ENCODE results near the gene JMJD8.

JMJD8 gene

DNA sequence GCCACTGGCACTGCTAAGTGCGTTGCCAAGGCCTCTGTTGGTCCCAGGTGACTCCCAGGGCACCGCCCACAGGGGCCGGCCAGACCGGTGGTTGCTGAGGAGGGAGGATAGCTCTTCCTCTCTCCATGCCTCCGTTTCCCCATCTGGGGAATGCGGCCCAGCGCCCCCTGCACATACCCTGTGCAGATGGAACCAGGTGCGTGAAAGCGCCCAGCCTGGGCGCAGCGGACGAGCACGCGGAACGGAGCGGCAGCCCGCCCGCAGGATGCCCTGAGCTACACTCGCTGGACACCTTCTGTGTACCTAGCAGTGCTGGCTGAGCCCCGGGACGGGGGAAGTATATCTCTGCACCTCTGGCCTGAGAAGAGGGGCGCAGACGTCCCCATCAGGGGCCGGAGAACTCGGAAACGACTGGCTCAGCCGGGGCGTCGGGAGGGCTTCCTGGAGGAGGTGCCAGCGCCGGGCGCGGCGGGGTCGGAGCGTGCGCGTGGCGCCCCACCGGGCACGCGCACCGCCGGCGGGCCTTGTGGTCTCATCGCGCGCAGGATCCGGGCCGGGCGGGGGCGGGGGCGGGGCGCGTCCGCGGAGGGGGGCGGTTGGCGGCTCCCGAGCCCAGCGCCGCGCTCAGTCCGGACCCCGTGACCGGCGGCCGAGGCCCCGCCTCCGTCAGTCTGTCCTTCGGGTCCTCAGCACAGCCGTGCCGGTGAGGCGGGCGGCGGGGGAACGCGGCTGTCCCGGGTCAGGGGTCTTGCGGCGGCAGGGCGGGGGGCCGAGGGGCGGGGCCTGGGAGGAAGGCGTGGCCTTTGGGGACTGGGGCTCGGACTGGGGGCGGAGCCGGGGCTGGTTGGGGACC is 42.5 kb upstream of the JMJD8 start, which contains the start of the genes CCDC78 and HAGHL:
CCDC78 (minus strand) TSS at position 6 of the 853 bp plus-strand sequence. CDS start 76 bp downstream, outside the sequence.
HAGHL (plus strand) TSS at position 669 of the 853 bp plus-strand sequence. CDS start 404 bp downstream, outside the sequence.
- ChIA-PET CTCF (interaction anchor here (0.7 to 4.8 kb wide), 3 partner anchors 9 to 15 kb away, joined by 3 to 38 read pairs (median 3); partner anchors contain the start of genes CIAO3 and METRN), POLR2A (interaction anchor here (1.0 to 1.8 kb wide), 4 partner anchors 11 to 77 kb away, joined by 3 to 6 read pairs (median 4); partner anchors contain the start of genes JMJD8 and METRN)
- H3K4me1 ChIP-seq (ENCODE audit: control insufficient read depth, insufficient read depth, low read length) = peaks cover 4% of the 10 kb centered on the region; the same call in 1 of the 2 replicates
- H3K9me3 ChIP-seq (ENCODE audit: control insufficient read depth, insufficient read depth, low read depth, low read length) = no peaks in the 10 kb centered on the region
- peak within 1 kb of the TSS; percentile 15 for H3K4me3 ChIP-seq (ENCODE audit: low read depth, low read length)
- H3K36me3 ChIP-seq (ENCODE audit: control insufficient read depth in 2 of 2, insufficient read depth in 1 of 2, low read length in 2 of 2) = peaks cover 0 to 15% of the 10 kb centered on the region in 2 experiments; a peak in 2 of 3 replicates
- peak within 1 kb of the TSS; percentile 11; the same call in 1 of the 2 replicates for H3K27ac ChIP-seq (ENCODE audit: extremely low read depth, low read depth, low read length)
- TF ChIP-seq KLF9 (tag by site-specific recombination; IDR thresholded peaks at IDR 0.05; ENCODE audit: low read depth) (no peak; the same call in 1 of the 2 replicates), ZFHX2 (tag by site-specific recombination; conservative IDR thresholded peaks at IDR 0.05) (no peak), ZNF341 (tag by site-specific recombination; IDR thresholded peaks at IDR 0.05; ENCODE audit: low read depth) (0 out of 2 replicates have a peak, but pooled peaks have one; percentile 16), ZNF549 (tag by site-specific recombination; IDR thresholded peaks at IDR 0.05) (no peak), ZNF600 (tag by site-specific recombination; IDR thresholded peaks at IDR 0.05) (peak; percentile 37), ZNF2 (tag by site-specific recombination; IDR thresholded peaks at IDR 0.05) (no peak), ZNF138 (tag by site-specific recombination; IDR thresholded peaks at IDR 0.05; ENCODE audit: borderline replicate concordance) (no peak)
- TF ChIP-seq, protein P1, sequence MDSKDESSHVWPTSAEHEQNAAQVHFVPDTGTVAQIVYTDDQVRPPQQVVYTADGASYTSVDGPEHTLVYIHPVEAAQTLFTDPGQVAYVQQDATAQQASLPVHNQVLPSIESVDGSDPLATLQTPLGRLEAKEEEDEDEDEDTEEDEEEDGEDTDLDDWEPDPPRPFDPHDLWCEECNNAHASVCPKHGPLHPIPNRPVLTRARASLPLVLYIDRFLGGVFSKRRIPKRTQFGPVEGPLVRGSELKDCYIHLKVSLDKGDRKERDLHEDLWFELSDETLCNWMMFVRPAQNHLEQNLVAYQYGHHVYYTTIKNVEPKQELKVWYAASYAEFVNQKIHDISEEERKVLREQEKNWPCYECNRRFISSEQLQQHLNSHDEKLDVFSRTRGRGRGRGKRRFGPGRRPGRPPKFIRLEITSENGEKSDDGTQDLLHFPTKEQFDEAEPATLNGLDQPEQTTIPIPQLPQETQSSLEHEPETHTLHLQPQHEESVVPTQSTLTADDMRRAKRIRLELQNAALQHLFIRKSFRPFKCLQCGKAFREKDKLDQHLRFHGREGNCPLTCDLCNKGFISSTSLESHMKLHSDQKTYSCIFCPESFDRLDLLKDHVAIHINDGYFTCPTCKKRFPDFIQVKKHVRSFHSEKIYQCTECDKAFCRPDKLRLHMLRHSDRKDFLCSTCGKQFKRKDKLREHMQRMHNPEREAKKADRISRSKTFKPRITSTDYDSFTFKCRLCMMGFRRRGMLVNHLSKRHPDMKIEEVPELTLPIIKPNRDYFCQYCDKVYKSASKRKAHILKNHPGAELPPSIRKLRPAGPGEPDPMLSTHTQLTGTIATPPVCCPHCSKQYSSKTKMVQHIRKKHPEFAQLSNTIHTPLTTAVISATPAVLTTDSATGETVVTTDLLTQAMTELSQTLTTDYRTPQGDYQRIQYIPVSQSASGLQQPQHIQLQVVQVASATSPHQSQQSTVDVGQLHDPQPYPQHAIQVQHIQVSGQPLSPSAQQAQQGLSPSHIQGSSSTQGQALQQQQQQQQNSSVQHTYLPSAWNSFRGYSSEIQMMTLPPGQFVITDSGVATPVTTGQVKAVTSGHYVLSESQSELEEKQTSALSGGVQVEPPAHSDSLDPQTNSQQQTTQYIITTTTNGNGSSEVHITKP (tag by site-specific recombination; IDR thresholded peaks at IDR 0.05) = no peak
- TF ChIP-seq, protein P2, sequence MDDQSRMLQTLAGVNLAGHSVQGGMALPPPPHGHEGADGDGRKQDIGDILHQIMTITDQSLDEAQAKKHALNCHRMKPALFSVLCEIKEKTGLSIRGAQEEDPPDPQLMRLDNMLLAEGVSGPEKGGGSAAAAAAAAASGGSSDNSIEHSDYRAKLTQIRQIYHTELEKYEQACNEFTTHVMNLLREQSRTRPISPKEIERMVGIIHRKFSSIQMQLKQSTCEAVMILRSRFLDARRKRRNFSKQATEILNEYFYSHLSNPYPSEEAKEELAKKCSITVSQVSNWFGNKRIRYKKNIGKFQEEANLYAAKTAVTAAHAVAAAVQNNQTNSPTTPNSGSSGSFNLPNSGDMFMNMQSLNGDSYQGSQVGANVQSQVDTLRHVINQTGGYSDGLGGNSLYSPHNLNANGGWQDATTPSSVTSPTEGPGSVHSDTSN (CRISPR knock-in tag; IDR thresholded peaks at IDR 0.05) = 0 out of 2 replicates have a peak, but pooled peaks have one; percentile 17
- TF ChIP-seq, protein P3, sequence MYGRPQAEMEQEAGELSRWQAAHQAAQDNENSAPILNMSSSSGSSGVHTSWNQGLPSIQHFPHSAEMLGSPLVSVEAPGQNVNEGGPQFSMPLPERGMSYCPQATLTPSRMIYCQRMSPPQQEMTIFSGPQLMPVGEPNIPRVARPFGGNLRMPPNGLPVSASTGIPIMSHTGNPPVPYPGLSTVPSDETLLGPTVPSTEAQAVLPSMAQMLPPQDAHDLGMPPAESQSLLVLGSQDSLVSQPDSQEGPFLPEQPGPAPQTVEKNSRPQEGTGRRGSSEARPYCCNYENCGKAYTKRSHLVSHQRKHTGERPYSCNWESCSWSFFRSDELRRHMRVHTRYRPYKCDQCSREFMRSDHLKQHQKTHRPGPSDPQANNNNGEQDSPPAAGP (tag by site-specific recombination; IDR thresholded peaks at IDR 0.05) = 0 out of 2 replicates have a peak, but pooled peaks have one; percentile 16

DNA sequence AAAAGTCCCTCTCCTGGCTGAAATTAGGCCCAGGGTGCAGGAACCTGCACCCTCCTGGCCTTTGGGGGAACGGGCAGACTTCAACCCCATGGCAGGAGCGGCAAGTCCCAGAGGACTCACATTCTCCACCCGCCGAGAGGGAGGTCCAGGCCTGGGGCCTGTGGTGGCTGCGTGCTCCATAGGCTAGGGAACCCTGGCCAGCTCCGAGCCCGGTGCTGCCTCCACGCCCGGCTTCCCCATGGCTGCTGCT is 42.0 kb upstream of the JMJD8 start:
- peaks cover 7% of the 10 kb centered on the region; the same call in 1 of the 2 replicates for H3K4me1 ChIP-seq (ENCODE audit: control insufficient read depth, insufficient read depth, low read length)
- ChIA-PET CTCF (interaction anchor here (0.7 to 4.8 kb wide), 3 partner anchors 10 to 15 kb away, joined by 3 to 38 read pairs (median 3); partner anchors contain the start of genes CIAO3 and METRN), POLR2A (interaction anchor here (1.0 to 1.7 kb wide), 3 partner anchors 10 to 78 kb away, joined by 3 to 4 read pairs (median 4); partner anchors contain the start of gene JMJD8)
- H3K36me3 ChIP-seq (ENCODE audit: control insufficient read depth in 2 of 2, insufficient read depth in 1 of 2, low read length in 2 of 2) = peaks cover 0 to 14% of the 10 kb centered on the region in 2 experiments; a peak in 1 of 3 replicates
- no peaks in the 10 kb centered on the region for H3K9me3 ChIP-seq (ENCODE audit: control insufficient read depth, insufficient read depth, low read depth, low read length)
- H3K27ac ChIP-seq (ENCODE audit: extremely low read depth, low read depth, low read length) = no peak overlapping the region
- no peak overlapping the region for H3K4me3 ChIP-seq (ENCODE audit: low read depth, low read length)
- TF ChIP-seq, protein P4, sequence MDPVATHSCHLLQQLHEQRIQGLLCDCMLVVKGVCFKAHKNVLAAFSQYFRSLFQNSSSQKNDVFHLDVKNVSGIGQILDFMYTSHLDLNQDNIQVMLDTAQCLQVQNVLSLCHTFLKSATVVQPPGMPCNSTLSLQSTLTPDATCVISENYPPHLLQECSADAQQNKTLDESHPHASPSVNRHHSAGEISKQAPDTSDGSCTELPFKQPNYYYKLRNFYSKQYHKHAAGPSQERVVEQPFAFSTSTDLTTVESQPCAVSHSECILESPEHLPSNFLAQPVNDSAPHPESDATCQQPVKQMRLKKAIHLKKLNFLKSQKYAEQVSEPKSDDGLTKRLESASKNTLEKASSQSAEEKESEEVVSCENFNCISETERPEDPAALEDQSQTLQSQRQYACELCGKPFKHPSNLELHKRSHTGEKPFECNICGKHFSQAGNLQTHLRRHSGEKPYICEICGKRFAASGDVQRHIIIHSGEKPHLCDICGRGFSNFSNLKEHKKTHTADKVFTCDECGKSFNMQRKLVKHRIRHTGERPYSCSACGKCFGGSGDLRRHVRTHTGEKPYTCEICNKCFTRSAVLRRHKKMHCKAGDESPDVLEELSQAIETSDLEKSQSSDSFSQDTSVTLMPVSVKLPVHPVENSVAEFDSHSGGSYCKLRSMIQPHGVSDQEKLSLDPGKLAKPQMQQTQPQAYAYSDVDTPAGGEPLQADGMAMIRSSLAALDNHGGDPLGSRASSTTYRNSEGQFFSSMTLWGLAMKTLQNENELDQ (tag by site-specific recombination; IDR thresholded peaks at IDR 0.05; ENCODE audit: low read depth) = no peak
- 0 out of 2 replicates have a peak, but pooled peaks have one; percentile 44 for TF ChIP-seq ZNF223 (tag by site-specific recombination; IDR thresholded peaks at IDR 0.05)
- TF ChIP-seq, protein P5, sequence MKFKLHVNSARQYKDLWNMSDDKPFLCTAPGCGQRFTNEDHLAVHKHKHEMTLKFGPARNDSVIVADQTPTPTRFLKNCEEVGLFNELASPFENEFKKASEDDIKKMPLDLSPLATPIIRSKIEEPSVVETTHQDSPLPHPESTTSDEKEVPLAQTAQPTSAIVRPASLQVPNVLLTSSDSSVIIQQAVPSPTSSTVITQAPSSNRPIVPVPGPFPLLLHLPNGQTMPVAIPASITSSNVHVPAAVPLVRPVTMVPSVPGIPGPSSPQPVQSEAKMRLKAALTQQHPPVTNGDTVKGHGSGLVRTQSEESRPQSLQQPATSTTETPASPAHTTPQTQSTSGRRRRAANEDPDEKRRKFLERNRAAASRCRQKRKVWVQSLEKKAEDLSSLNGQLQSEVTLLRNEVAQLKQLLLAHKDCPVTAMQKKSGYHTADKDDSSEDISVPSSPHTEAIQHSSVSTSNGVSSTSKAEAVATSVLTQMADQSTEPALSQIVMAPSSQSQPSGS (tag by site-specific recombination; IDR thresholded peaks at IDR 0.05; ENCODE audit: low read depth) = no peak
- no peak for TF ChIP-seq ZNF341 (tag by site-specific recombination; IDR thresholded peaks at IDR 0.05; ENCODE audit: low read depth)
- TF ChIP-seq, protein P6, sequence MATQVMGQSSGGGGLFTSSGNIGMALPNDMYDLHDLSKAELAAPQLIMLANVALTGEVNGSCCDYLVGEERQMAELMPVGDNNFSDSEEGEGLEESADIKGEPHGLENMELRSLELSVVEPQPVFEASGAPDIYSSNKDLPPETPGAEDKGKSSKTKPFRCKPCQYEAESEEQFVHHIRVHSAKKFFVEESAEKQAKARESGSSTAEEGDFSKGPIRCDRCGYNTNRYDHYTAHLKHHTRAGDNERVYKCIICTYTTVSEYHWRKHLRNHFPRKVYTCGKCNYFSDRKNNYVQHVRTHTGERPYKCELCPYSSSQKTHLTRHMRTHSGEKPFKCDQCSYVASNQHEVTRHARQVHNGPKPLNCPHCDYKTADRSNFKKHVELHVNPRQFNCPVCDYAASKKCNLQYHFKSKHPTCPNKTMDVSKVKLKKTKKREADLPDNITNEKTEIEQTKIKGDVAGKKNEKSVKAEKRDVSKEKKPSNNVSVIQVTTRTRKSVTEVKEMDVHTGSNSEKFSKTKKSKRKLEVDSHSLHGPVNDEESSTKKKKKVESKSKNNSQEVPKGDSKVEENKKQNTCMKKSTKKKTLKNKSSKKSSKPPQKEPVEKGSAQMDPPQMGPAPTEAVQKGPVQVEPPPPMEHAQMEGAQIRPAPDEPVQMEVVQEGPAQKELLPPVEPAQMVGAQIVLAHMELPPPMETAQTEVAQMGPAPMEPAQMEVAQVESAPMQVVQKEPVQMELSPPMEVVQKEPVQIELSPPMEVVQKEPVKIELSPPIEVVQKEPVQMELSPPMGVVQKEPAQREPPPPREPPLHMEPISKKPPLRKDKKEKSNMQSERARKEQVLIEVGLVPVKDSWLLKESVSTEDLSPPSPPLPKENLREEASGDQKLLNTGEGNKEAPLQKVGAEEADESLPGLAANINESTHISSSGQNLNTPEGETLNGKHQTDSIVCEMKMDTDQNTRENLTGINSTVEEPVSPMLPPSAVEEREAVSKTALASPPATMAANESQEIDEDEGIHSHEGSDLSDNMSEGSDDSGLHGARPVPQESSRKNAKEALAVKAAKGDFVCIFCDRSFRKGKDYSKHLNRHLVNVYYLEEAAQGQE (tag by site-specific recombination; IDR thresholded peaks at IDR 0.05) = 0 out of 2 replicates have a peak, but pooled peaks have one; percentile 30
- no peak for TF ChIP-seq ZNF664 (tag by site-specific recombination; IDR thresholded peaks at IDR 0.05)
- peak; percentile 40; the same call in 1 of the 2 replicates for TF ChIP-seq SP2 (tag by site-specific recombination; IDR thresholded peaks at IDR 0.05)

All from HEK293 (cell line).